ENCODE data around the gene BEND5.

- no peak for TF ChIP-seq CTCF (IDR thresholded peaks at IDR 0.05)
- TF ChIP-seq POLR2A (IDR thresholded peaks at IDR 0.05), result no peak
Observed at GRCh38 chr1:48823168-48823567, 46.5 kb upstream of the BEND5 start.
